Caki2 (cell line): Measurements from ENCODE around the gene ST6GALNAC3. TPM values are rescaled to one million over a fixed set of nuclear protein-coding genes. Genes with fewer than 3 reads are reported as not detected.
"Not testable (repeated sequence)": the region's sequence is repeated elsewhere in the genome, so short reads cannot be mapped to it uniquely, and the experiment has no call there.

Source experiments
- DNase-seq: peaks from one replicate; pipeline ENCODE4 v3.0.0-alpha.2; 2015; ENCODE audit warnings: low read depth
- in situ Hi-C: cut with HindIII; loops from 2 replicates; pipeline ENCODE4 v1.10.0; 2016; ENCODE audit warnings: low sequenced_read_pairs, low pct_unique_long_range_greater_than_20kb, mixed read lengths
- total RNA-seq: library from RNA; depleted of rRNA; stranded (reverse); fragments of >200 nt; shearing (Covaris generic); gene quantifications from 2 replicates; pipeline ENCODE4 v1.2.3, GENCODE V29; 2014; ENCODE audit warnings: low replicate concordance

The ST6GALNAC3 gene
- total RNA-seq, 1 experiment from 2014 or later = 0.81 TPM

DNA sequence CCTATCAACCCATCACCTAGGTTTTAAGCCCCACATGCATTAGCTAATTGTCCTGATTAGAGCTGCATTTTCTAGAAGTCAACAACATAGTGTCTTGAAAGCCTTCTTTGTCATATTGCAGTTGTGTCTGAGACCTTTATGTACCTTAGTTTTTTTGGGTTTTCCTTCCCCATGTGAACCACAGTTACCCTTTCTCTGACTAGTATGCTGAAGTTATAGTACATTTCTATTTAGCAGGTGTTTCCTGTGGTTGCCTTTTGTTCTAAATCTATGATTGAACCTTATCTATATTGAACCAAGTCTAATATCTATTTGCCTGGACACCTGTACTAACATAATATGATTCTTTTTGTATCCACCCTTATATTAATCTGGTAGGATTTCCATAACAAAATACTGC lies 135.6 kb downstream of the ST6GALNAC3 start:
- in situ Hi-C loops = no loop called here
- DNase-seq = no peak

DNA sequence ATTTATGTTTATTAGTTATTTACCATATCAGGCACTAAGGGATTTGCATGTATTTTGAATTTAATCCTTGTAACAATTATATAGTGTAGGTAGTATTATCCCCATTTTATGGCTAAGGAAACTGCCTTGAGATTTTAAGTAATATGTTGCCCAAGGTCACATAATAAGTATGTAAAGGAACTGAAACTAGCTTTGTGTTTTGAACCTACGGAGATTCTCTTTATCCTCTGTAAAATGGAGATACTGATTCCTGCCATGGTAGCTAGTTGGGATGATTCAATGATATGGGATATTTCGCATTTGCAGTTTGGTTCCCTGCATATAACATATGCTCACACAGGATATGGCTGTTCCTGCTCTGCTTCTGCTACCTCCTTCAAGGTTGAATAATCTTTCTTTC lies 144.3 kb downstream of the ST6GALNAC3 start:
- in situ Hi-C loops = no loop called here
- no peak for DNase-seq

DNA sequence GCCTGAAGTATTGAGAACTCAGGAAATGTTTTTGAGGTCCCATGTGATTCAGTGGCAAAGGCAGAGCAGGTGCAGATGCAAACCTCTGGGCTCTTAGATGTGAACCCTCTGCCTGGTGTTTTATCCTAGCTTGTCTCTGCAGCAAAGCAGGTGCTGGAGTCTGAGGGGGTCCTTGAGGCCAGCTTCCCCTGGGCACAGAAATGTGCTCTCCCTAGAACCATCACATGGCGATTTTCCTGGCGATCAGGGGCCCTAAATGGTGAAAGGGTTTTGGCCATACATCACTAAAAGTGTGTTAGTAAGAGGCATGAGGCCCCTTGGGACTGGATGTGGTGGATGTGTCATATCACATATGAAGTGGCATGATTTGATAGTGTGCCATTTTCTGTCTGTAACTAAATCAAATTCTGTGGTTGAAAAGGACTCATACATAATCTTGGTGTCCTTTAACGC lies 144.8 kb downstream of the ST6GALNAC3 start:
- no peak for DNase-seq
- in situ Hi-C loops = no loop called here

DNA sequence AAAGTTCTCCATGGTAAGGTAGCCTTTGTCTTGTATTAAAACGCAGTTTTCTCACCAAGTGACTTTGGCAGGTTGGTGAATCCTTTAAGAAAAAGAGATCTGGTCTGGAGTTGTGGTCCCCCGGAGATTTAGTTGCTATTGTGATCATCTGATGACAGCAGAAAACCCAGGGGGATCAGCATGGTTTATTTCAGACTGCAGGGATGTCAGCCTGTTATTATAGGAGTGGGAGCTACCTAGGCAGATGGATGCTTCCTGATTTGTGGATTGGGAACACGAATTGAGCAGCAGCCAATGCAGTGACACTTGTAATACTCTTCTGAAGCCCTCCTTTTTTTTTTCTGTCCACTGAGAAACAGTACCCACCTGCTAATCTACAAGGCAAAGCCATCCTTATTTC lies 150.2 kb downstream of the ST6GALNAC3 start:
- no peak for DNase-seq
- in situ Hi-C loops = no loop called here

DNA sequence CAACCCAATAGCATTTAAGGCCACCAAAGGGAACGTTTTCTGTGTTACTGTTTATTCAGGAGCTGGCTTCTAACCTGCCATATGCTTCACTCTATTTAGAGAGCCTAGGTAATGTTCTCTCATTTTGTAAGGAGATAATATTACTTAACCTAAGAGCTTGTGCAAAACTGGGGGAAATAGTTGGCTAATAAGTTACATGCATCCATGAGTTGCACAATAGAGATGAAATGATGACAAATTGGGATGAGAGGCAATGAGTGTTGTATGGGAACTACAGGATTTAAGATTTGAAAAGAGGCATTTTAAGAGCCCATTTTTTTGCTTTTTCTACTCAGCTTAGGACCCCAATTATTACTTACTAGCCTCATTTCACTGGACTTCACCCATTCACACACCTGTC lies 151.0 kb downstream of the ST6GALNAC3 start:
- in situ Hi-C loops = no loop called here
- no peak for DNase-seq

DNA sequence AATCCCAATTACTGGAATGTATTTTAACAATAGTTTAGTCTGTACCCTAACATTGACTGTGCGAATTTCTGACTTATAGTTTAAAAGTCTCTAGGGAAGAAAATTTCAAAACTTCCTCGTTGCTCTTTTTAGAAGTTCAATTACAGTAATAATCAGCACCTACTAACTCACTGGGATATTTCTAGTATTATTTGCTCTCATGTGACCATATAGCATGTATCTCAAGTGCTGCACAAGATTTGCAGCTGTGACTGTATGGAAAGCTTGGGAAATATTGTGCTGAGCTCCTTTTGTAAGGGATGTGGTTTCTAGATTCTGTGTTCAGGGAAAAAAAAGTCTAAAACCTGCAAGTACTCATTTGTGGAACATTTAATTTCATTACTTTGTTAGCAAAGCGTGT lies 153.1 kb downstream of the ST6GALNAC3 start:
- in situ Hi-C loops = no loop called here
- DNase-seq = no peak

DNA sequence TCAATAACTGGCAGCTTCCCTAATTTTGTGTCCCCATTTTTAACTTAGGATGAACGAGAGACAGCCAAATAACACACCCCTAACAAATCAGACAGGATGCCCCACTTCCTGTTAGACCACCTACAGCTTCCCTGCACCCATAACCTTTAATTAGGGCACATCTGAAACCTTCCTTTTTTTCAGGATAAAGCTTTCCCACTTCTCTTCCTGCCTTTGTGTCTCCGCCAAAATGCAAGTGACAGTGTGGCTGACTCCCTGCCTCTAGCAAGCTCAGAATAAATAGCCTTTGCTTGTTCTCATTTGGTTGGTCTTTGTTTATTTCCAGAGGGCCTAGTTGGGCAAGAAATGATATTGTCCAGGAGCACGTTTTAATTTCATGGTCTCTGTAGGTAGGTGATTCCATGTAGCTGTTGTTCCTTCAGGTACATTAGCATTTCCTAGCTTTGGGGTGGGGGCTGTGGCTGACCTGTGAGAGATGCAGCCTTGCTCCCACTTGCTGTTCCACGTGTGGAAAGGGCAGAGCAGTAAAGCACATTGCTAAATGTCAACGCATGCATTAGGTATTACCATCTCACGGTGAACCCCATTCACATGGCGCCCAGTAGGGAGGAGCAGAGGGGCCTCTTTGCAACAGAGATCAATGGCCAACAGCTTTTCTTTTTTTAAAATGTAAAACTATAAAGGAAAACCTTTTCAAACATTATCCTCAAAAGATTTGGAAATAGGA lies 154.9 kb downstream of the ST6GALNAC3 start:
- in situ Hi-C loops = no loop called here
- no peak for DNase-seq

DNA sequence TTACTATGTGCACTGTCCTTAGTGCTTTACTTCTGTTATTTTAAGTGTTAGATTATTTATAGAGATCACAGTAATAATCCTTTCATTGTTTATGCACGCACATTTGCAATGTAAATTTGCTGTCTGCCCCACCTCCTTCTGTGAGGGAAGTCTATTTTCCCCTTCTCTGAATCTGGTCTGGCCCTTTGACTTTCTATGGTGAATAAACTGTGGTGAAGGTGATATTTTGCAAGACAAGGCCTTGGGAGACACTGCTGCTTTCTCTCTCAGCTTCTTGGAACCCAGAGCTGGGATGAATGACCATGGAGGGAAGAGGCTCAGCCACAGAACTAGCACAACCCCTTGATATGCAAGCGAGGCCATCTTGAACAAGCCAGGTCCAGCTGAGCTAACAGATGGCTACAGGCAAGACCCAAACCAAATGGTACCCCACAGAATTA lies 156.3 kb downstream of the ST6GALNAC3 start:
- DNase-seq = no peak
- in situ Hi-C loops = no loop called here

DNA sequence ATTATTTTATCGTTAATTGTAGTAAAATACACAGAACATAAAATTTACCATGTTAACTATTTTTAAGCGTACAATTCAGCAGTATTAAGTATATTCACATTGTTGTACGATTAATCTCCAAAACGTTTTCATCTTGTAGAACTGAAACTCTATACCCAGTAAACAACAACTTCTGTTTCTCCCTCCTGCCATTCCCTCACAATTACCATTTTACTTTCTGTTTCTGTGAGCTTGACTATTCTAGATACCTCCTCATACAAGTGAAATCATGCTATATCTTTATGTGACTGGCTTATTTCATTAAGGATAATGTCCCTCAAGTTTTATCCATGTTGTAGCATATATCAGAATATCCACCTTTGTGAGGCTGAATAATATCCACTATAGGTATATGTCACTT lies 156.8 kb downstream of the ST6GALNAC3 start:
- no peak for DNase-seq
- in situ Hi-C loops = no loop called here

DNA sequence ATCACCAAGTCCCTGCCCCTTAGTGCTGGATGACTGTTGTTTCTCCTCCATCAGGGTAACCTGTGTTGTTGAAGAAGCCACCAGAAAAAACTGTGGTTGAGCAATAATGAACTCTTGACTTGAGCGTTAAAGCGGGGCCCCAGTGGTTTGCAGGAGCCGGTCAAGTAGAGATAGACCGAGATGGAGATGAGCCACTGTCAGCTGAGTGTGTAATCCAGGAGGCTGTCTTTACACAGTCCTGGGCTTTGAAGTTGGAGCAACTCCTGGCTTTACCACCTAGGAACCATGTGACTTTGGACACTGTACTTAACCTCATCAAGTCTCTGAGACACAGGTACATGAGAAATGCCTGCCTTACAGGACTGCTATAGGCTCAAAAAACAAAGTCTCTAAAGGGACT lies 158.1 kb downstream of the ST6GALNAC3 start:
- no peak for DNase-seq
- in situ Hi-C loops = no loop called here

DNA sequence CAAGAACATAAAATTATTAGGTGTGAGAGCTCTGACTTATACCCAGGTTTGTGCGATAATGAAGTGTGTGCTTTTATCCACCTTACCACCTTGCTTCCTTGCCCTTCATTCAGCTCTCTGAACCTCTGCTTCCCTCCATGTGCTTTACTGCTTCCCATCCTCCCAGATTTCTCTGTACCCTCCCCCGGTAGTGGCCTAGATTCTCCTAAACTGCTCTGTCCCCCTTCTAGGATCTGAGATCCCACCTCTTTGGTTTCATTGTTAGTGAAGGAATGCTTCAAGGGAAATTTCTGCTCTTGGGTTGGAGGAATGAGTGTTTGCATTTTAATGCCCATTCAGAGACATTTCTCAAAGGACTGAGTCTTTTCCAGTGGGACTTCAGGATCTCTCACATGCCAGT lies 159.5 kb downstream of the ST6GALNAC3 start:
- in situ Hi-C loops = no loop called here
- DNase-seq = no peak

DNA sequence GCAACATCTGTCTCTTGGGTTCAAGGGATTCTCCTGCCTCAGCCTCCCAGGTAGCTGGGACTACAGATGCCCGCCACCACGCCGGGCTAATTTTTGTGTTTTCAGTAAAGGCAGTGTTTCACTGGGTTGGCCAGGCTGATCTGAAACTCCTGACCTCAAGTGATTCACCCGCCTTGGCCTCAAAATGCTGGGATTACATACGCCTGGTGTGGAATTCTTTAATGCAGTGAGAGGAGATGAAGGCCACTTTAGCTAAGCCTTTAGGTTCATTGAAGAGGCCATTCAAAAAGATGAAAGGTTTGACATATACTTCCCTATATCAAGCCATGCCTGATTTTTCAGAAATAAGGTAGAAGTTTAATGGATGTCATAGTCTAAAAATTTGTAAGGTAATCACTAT lies 162.7 kb downstream of the ST6GALNAC3 start:
- in situ Hi-C loops = no loop called here

DNA sequence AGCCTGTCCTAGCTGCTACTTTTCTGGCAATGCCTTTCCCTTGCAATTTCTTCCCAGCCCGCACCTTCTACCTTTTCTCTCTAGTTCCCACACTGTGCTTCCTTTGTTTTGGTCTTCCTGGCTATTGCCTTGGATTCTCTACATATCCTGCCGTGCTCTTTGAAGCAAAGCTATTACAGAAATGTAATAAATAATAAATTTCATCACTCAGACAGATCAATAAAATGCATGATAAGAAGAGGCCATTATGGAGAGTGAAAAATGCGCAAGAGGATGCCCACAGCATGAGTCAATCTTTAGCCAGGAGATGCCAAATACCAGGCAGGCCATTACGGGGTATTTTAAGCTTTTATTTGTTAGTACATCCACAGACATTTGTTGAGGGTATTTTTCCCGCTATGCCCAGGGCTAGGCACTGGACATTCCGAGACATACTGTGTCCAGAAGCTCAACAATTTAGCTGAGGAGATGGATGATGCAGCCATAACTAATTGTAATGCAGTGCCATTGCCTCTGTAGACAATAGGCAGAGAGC lies 163.6 kb downstream of the ST6GALNAC3 start:
- in situ Hi-C loops = no loop called here
- no peak for DNase-seq

More for the DNA sequence above, 162.7 kb downstream of the ST6GALNAC3 start:
- no peak for DNase-seq

DNA sequence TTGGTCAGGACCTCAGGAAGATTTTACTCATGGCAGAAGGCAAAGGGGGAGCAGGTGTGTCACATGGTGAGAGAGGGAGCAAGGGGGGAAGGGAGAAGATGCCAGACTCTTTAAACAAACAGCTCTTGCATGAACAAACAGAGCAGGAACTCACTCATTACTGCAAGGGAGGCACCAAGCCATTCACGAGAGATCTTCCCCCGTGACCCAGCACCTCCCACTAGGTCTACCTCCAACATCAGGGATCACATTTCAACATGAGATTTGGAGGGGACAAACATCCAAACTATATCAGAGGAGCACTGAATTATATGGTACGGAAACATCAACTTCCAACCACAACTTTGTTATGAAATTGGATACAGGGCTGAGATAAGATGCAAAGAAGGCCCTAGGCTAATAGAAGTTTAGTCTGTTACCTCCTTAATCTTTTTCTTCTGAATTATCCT lies 164.9 kb downstream of the ST6GALNAC3 start:
- in situ Hi-C loops = no loop called here
- DNase-seq = no peak

DNA sequence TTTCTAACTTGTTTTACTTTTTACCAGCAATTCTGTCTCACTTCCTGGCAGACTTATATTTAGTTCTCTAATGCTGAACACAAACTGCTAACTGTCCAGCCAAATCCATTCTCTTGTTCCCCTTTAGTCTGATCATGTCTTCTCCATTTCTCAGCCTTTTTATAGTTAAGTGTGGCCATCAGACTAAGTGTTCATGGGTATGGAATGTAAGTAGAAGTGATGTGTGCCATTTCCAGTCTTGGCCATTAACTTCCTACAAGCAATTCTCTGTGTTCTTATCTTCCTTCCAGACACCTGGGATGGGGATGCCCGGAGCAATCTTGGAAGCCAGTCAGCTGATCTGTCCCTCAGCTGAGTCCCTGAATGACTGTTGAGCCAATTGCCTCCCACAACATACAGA lies 165.8 kb downstream of the ST6GALNAC3 start:
- in situ Hi-C loops = no loop called here

DNA sequence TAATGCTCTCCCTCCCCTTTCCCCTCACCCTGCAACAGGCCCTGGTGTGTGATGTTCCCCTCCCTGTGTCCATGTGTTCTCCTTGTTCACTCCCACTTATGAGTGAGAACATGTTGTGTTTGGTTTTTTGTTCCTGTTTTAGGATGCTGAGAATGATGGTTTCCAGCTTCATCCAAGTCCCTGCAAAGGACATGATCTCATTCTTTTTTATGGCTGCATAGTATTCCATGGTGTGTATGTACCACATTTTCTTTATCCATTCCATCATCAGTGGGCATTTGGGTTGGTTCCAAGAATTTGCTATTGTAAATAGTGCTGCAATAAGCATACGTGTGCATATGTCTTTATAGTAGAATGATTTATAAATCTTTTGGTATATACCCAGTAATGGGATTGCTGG lies 168.0 kb downstream of the ST6GALNAC3 start:
- DNase-seq, in situ Hi-C loops: not testable (repeated sequence)

More for the DNA sequence above, 165.8 kb downstream of the ST6GALNAC3 start:
- no peak for DNase-seq

DNA sequence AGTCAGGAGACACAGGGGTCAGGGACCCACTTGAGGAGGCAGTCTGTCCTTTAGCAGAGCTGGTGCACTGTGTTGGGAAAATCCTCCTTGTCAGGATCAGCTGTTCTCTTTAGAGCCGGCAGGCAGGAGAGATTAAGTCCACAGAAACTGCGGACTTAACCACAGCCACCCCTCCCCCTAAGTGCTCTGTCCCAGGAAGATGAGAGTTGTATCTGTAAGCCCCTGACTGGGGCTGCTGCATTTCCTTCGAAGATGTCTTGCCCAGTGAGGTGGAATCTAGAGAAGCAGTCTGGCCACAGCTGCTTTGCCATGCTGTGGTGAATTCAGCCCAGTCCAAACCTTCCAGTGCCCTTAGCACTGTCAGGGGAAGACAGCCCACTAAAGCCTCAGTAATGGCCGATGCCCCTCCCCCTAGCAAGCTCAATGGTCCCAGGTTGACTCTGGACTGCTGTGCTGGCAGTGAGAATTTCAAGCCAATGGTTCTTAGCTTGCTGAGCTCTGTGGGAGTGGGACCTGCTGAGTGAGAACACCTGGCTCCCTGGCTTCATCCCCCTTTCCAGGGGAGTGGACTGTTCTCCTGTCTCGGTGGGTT lies 172.8 kb downstream of the ST6GALNAC3 start:
- DNase-seq = no peak
- in situ Hi-C loops = no loop called here

DNA sequence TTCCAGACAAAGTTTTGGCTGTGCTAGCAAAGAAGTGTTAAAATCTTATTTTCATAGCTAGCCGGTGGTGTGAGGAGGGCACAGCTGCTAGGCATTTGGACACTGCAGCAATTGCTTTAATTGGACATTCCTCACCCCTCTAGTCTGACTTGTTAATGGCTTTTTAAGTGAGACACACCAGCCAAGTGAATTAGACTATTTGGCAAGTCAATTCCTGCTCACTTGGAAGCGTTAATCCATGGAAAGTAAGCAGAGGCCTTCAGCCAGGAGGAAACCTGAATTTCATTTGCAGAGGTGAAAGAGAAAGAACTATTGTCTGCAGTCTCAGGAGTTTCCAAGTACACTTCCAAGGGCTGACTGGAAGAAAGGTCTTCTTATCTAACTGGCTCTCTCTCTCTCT lies 175.7 kb downstream of the ST6GALNAC3 start:
- in situ Hi-C loops = no loop called here
- no peak for DNase-seq

DNA sequence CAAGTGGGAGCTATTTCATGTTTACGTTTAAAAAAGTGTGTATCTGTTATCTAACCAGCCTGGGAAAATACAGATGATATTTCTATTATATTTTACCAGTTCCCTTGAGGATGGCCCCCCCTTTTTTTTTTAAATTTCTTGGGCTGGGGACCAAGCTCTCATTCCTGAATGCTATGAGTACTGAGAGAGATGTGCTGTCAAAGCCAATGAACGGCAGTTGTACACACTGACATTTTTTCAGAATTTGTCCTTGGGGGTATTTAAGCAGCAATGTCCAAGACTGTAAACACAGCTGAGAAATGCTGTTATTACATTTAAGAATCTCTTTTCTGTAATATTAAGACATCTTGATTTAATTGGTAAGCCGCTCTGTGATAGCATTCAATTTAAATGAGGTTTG lies 177.9 kb downstream of the ST6GALNAC3 start:
- in situ Hi-C loops = no loop called here

More for the DNA sequence above, 177.9 kb downstream of the ST6GALNAC3 start:
- DNase-seq = no peak
